GM12878 (cell line): Measurements from ENCODE around the gene ZC3H7B. TPM values are rescaled to one million over a fixed set of nuclear protein-coding genes. Genes with fewer than 3 reads are reported as not detected.
A peak's percentile ranks its signal among the peaks of the same experiment; 100 is the strongest.

Source experiments
- ATF3 ChIP-seq: IDR thresholded peaks from 2 replicates; pipeline ENCODE4 v1.6.1; 2011; ENCODE audit warnings: low read depth, mild to moderate bottlenecking, low read length, moderate library complexity, borderline replicate concordance; ENCODE audit errors: extremely low read depth
- BACH1 ChIP-seq: fragments of 450-650 bp; IDR thresholded peaks from 2 replicates; pipeline ENCODE4 v1.6.1; 2017; ENCODE audit warnings: mild to moderate bottlenecking, borderline replicate concordance
- BCL3 ChIP-seq: IDR thresholded peaks from 2 replicates; pipeline ENCODE4 v1.6.1; 2011; ENCODE audit warnings: borderline replicate concordance, low read depth, mild to moderate bottlenecking, moderate library complexity, low read length; ENCODE audit not compliant: insufficient read depth, poor library complexity, severe bottlenecking
- BCLAF1 ChIP-seq: fragments of 450-650 bp; IDR thresholded peaks from 2 replicates; pipeline ENCODE4 v1.6.1; 2017; ENCODE audit warnings: antibody characterized with exemption, mild to moderate bottlenecking, moderate library complexity
- BMI1 ChIP-seq: fragments of 450-650 bp; IDR thresholded peaks from 2 replicates; pipeline ENCODE4 v1.6.1; 2016; ENCODE audit warnings: mild to moderate bottlenecking, moderate library complexity, borderline replicate concordance
- CEBPZ ChIP-seq: fragments of 150-350 bp; IDR thresholded peaks from 2 replicates; pipeline ENCODE4 v1.6.1; 2016; ENCODE audit warnings: low read depth, low read length
- E4F1 ChIP-seq: fragments of 450-650 bp; IDR thresholded peaks from 2 replicates; pipeline ENCODE4 v1.6.1; 2018; ENCODE audit warnings: borderline replicate concordance, mild to moderate bottlenecking; ENCODE audit not compliant: partially characterized antibody
- KAT2A ChIP-seq: conservative IDR thresholded peaks from 2 replicates; pipeline ENCODE4 v1.6.1; 2011; ENCODE audit warnings: low read depth, low read length; ENCODE audit not compliant: control insufficient read depth
- MAX ChIP-seq: IDR thresholded peaks from 2 replicates; pipeline ENCODE4 v1.6.1; 2012; ENCODE audit warnings: low read depth, low read length, improper control_type of control experiment
- NR2F1 ChIP-seq: fragments of 450-650 bp; conservative IDR thresholded peaks from 2 replicates; pipeline ENCODE4 v1.6.1; 2017; ENCODE audit warnings: mild to moderate bottlenecking
- PAX8 ChIP-seq: fragments of 450-650 bp; IDR thresholded peaks from 2 replicates; pipeline ENCODE4 v1.6.1; 2017; ENCODE audit warnings: mild to moderate bottlenecking, moderate library complexity
- POU2F2 ChIP-seq: IDR thresholded peaks from 3 replicates; pipeline ENCODE4 v1.6.1; 2011; ENCODE audit warnings: low read depth, mild to moderate bottlenecking, low read length, borderline replicate concordance
- SMAD5 ChIP-seq: IDR thresholded peaks from 2 replicates; pipeline ENCODE4 v1.6.1; 2016; ENCODE audit warnings: antibody characterized with exemption, low read depth
- SREBF2 ChIP-seq: IDR thresholded peaks from 2 replicates; pipeline ENCODE4 v1.6.1; 2012; ENCODE audit warnings: mild to moderate bottlenecking, low read length
- TAF1 ChIP-seq: IDR thresholded peaks from 2 replicates; pipeline ENCODE4 v1.6.1; 2011; ENCODE audit warnings: mild to moderate bottlenecking, low read depth, low read length, borderline replicate concordance
- USF1 ChIP-seq: IDR thresholded peaks from 2 replicates; pipeline ENCODE4 v1.6.1; 2011; ENCODE audit warnings: borderline replicate concordance, low read depth, mild to moderate bottlenecking, moderate library complexity, mixed read lengths, low read length; ENCODE audit not compliant: insufficient read depth; ENCODE audit errors: extremely low read length
- ZNF217 ChIP-seq: fragments of 450-650 bp; IDR thresholded peaks from 2 replicates; pipeline ENCODE4 v1.6.1; 2017; ENCODE audit warnings: antibody characterized with exemption, mild to moderate bottlenecking
- polyA plus RNA-seq, 11 experiments: library from polyadenylated mRNA; depleted of rRNA in 4 of 11; unstranded in 6 of 11; stranded (reverse) in 5 of 11; fragments of >200 nt; fragmentation: Nextera tagmentation in 4 of 11; fragmentation: Illumina TruSeq in 1 of 11; extraction: Ambion mirVana in 4 of 11; extraction: Trizol in 1 of 11; gene quantifications; 1 replicate in 1 of 11; 2 replicates in 10 of 11; pipeline versions ENCODE4 v1.2.1 to v1.2.3, GENCODE V29; 2011 to 2016; ENCODE audit warnings: inconsistent platforms in 2 of 11, missing spikeins in 2 of 11, low read depth in 1 of 11
- total RNA-seq, 4 experiments: library from RNA; depleted of rRNA in 3 of 4; stranded (reverse); fragments of >200 nt in 3 of 4; fragmentation: Illumina TruSeq in 1 of 4; extraction: Trizol in 1 of 4; gene quantifications; 2 replicates each; pipeline versions ENCODE4 v1.2.1 to v1.2.3, GENCODE V29; 2013 to 2021

The ZC3H7B gene
- total and polyA plus RNA-seq, 10 of the 15 experiments (the other 5 are each of a cell fraction or from before 2014, with no cell fraction given) = 0.26 to 52.3 (median 22.4) TPM

- TF ChIP-seq BCL3 = no peak
- TF ChIP-seq BMI1 = no peak
- no peak for TF ChIP-seq BCLAF1
- TF ChIP-seq BACH1 = no peak
- TF ChIP-seq ATF3 = no peak
- peak; percentile 65; the same call in 2 of the 3 replicates for TF ChIP-seq POU2F2
- TF ChIP-seq SREBF2 = no peak
- no peak for TF ChIP-seq KAT2A
- TF ChIP-seq SMAD5 = no peak
- no peak for TF ChIP-seq ZNF217
- TF ChIP-seq NR2F1 = peak; percentile 61
- no peak for TF ChIP-seq E4F1
- no peak for TF ChIP-seq MAX
- no peak for TF ChIP-seq CEBPZ
- TF ChIP-seq PAX8 = no peak
- TF ChIP-seq USF1 = no peak
- no peak for TF ChIP-seq TAF1
Observed at GRCh38 chr22:41403532-41404318, 102.4 kb downstream of the ZC3H7B start (continued).
